Measurements from ENCODE around the gene EXOC5.

EXOC5 gene

GRCh38 chr14:57168138-57168679 lies 100.5 kb downstream of the EXOC5 start:
- H3K27ac ChIP-seq, result no peak overlapping the region
- no peaks in the 10 kb centered on the region for H3K36me3 ChIP-seq (ENCODE audit: insufficient read depth)
- H3K4me1 ChIP-seq (ENCODE audit: low read depth, poor library complexity, severe bottlenecking), result peaks cover 10% of the 10 kb centered on the region
- TF ChIP-seq CTCF (conservative IDR thresholded peaks at IDR 0.05; ENCODE audit: low read depth, low read length), result no peak
- H3K4me3 ChIP-seq (IDR thresholded peaks at IDR 0.05; ENCODE audit: insufficient read depth, low read depth, low read length), result no peak overlapping the region
- H2AFZ ChIP-seq (ENCODE audit: low read depth), result no peak overlapping the region
- no peak overlapping the region for H3K4me2 ChIP-seq
- no peaks in the 10 kb centered on the region for H3K79me2 ChIP-seq (ENCODE audit: insufficient read depth, low read depth)
- no peaks in the 10 kb centered on the region for H4K20me1 ChIP-seq (ENCODE audit: insufficient read depth)
- no peaks in the 10 kb centered on the region for H3K27me3 ChIP-seq (ENCODE audit: insufficient read depth, low read depth)
- no peak overlapping the region for H3K9ac ChIP-seq

GRCh38 chr14:57161583-57162234 lies 107.0 kb downstream of the EXOC5 start:
- no peak overlapping the region for H3K4me3 ChIP-seq (IDR thresholded peaks at IDR 0.05; ENCODE audit: insufficient read depth, low read depth, low read length)
- no peak overlapping the region for H2AFZ ChIP-seq (ENCODE audit: low read depth)
- H3K4me2 ChIP-seq, result no peak overlapping the region
- H3K27me3 ChIP-seq (ENCODE audit: insufficient read depth, low read depth), result no peaks in the 10 kb centered on the region
- H3K9ac ChIP-seq, result no peak overlapping the region
- H3K4me1 ChIP-seq (ENCODE audit: low read depth, poor library complexity, severe bottlenecking), result no peaks in the 10 kb centered on the region
- no peak for TF ChIP-seq CTCF (conservative IDR thresholded peaks at IDR 0.05; ENCODE audit: low read depth, low read length)
- no peaks in the 10 kb centered on the region for H3K79me2 ChIP-seq (ENCODE audit: insufficient read depth, low read depth)
- H3K27ac ChIP-seq, result no peak overlapping the region
- no peaks in the 10 kb centered on the region for H4K20me1 ChIP-seq (ENCODE audit: insufficient read depth)
- no peaks in the 10 kb centered on the region for H3K36me3 ChIP-seq (ENCODE audit: insufficient read depth)

- H3K4me2 ChIP-seq, result no peak overlapping the region
- no peak overlapping the region for H3K4me3 ChIP-seq (IDR thresholded peaks at IDR 0.05; ENCODE audit: insufficient read depth, low read depth, low read length)
- no peak overlapping the region for H3K9ac ChIP-seq
- H2AFZ ChIP-seq (ENCODE audit: low read depth), result no peak overlapping the region
- TF ChIP-seq CTCF (conservative IDR thresholded peaks at IDR 0.05; ENCODE audit: low read depth, low read length), result no peak
- H3K27ac ChIP-seq, result no peak overlapping the region
- H3K27me3 ChIP-seq (ENCODE audit: insufficient read depth, low read depth), result no peaks in the 10 kb centered on the region
- no peaks in the 10 kb centered on the region for H4K20me1 ChIP-seq (ENCODE audit: insufficient read depth)
- H3K79me2 ChIP-seq (ENCODE audit: insufficient read depth, low read depth), result no peaks in the 10 kb centered on the region
- no peaks in the 10 kb centered on the region for H3K4me1 ChIP-seq (ENCODE audit: low read depth, poor library complexity, severe bottlenecking)
- no peaks in the 10 kb centered on the region for H3K36me3 ChIP-seq (ENCODE audit: insufficient read depth)
Measured at GRCh38 chr14:57160333-57160732, 108.4 kb downstream of the EXOC5 start.

- no peak overlapping the region for H3K9ac ChIP-seq
Measured at GRCh38 chr14:57153286-57153685, 115.4 kb downstream of the EXOC5 start.

More at GRCh38 chr14:57153286-57153685, 115.4 kb downstream of the EXOC5 start:
- no peak overlapping the region for H3K4me3 ChIP-seq (IDR thresholded peaks at IDR 0.05; ENCODE audit: insufficient read depth, low read depth, low read length)
- H4K20me1 ChIP-seq (ENCODE audit: insufficient read depth), result no peaks in the 10 kb centered on the region
- no peak overlapping the region for H3K4me2 ChIP-seq
- H2AFZ ChIP-seq (ENCODE audit: low read depth), result no peak overlapping the region
- H3K4me1 ChIP-seq (ENCODE audit: low read depth, poor library complexity, severe bottlenecking), result no peaks in the 10 kb centered on the region
- TF ChIP-seq CTCF (conservative IDR thresholded peaks at IDR 0.05; ENCODE audit: low read depth, low read length), result no peak
- no peaks in the 10 kb centered on the region for H3K79me2 ChIP-seq (ENCODE audit: insufficient read depth, low read depth)
- H3K27me3 ChIP-seq (ENCODE audit: insufficient read depth, low read depth), result no peaks in the 10 kb centered on the region
- no peaks in the 10 kb centered on the region for H3K36me3 ChIP-seq (ENCODE audit: insufficient read depth)
- H3K27ac ChIP-seq, result no peak overlapping the region
